ENCODE data around the gene NTRK2.

DNA sequence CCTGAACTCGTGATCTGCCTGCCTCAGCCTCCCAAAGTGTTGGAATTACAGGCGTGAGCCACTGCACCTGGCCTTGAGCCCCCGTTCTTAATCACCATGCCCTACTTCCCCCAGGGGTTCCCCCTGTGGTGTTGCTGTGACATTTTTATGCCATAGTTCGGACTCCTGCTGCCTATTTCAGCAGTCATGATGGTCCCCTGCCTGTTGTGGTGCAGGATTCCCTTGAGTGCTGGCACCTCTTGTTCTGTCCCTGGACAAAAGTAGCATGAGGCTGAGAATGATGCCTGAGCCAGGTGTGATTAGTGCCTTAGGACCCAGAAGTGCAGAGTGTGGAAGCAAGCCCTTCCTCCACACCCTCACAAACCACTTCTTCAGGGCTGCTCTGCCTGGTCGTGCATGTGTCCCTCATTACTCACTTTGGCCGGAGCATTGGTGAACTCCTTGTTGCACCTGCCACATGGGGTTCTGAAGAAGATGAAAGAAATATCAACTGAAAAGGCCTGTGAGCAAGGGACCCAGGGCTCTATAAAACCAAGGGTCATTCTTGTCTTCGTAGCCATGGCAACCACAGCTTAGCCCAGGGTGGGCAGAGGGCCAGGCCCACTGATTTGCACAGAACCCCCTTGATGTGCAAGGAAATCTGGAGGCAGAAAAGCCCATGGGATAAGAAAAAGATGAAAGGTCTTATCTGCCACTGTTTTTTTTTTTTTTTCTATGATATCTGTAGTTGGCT lies 228.0 kb downstream of the NTRK2 start:
- TF ChIP-seq, protein P1, sequence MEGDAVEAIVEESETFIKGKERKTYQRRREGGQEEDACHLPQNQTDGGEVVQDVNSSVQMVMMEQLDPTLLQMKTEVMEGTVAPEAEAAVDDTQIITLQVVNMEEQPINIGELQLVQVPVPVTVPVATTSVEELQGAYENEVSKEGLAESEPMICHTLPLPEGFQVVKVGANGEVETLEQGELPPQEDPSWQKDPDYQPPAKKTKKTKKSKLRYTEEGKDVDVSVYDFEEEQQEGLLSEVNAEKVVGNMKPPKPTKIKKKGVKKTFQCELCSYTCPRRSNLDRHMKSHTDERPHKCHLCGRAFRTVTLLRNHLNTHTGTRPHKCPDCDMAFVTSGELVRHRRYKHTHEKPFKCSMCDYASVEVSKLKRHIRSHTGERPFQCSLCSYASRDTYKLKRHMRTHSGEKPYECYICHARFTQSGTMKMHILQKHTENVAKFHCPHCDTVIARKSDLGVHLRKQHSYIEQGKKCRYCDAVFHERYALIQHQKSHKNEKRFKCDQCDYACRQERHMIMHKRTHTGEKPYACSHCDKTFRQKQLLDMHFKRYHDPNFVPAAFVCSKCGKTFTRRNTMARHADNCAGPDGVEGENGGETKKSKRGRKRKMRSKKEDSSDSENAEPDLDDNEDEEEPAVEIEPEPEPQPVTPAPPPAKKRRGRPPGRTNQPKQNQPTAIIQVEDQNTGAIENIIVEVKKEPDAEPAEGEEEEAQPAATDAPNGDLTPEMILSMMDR (conservative IDR thresholded peaks at IDR 0.05; ENCODE audit: low read length): no peak
- no peak for TF ChIP-seq EZH2phosphoT487 (IDR thresholded peaks at IDR 0.05; ENCODE audit: borderline replicate concordance)

All from Loucy (cell line).